GM18526 (cell line): ENCODE data around the gene MIGA2.

Experiments used
- POLR2A ChIP-seq: IDR thresholded peaks from 3 replicates; pipeline ENCODE4 v1.6.1; 2011; ENCODE audit not compliant: insufficient read length; ENCODE audit errors: extremely low read depth

MIGA2 gene

GRCh38 chr9:129075996-129076639, 39.7 kb downstream of the MIGA2 start:
- no peak for TF ChIP-seq POLR2A

DNA sequence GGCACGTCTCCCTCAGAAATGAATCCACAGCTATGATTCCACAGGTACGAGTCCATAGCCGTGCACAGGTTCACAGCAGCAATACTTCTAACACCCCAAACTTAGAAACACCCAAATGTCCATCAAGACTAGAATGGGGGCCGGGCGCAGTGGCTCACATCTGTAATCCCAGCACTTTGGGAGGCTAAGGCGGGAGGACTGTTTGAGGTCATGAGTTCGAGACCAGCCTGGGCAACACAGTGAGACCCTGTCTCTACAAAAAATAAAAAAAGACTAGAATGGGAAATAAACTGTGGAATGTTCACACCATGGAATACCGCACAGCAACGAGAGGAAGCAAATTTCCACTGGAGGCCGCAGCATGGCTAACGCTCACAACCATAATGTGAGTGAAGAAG, 40.2 kb downstream of the MIGA2 start:
- no peak for TF ChIP-seq POLR2A

DNA sequence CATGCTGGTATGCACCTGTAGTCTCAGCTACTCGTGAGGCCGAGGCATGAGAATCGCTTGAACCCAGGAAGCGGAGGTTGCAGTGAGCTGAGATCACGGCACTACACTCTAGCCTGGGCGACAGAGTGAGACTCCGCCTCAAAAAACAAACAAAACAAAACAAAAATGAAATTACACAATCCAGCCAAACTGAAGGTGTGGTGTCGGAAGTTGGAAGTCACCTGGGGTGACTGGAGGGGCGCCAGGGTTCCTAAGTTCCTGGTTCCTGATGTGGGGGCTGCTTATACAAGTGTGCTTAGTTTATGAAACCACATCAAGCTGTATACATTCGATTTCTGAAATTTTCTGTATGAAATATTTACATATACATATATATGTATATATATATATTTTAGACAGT, 40.8 kb downstream of the MIGA2 start:
- no peak for TF ChIP-seq POLR2A

DNA sequence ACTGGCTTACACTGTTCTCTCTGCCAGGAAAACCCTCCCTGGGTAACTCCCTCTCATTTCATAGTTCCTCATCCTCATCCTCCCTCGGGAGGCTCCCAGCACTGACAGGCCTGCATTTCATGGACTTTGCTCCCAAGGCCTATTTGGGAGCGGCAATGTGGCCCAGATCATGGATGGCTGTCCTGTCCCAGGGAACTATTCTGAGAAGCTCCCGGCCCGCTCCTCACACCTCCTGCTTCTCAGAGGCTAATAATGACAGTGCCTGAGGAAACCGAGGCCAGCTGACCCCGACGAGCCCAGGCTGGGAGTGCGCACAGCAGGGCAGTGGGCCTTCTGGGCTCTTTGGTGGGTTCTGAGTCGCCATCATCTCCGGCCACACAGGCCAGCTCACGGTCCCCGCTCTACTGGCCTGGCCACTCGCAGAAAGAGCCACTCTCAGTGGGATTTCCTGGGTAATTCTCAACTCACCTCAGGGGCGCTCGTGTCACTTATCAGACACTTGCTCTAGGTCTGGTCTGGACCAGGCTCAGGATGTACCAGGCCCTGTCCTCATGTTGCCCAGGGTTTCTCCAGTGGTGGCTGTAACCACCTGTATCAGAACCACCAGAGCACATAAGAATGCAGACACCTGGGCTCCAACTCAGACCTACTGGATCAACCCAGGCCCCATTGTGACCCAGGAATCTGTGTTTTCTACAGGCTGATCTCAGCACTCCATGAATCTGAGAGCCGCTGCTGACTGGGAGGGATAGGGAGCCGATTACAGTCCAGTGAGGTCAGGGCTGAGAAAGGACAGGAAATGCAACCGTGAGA, 42.5 kb downstream of the MIGA2 start:
- no peak for TF ChIP-seq POLR2A

DNA sequence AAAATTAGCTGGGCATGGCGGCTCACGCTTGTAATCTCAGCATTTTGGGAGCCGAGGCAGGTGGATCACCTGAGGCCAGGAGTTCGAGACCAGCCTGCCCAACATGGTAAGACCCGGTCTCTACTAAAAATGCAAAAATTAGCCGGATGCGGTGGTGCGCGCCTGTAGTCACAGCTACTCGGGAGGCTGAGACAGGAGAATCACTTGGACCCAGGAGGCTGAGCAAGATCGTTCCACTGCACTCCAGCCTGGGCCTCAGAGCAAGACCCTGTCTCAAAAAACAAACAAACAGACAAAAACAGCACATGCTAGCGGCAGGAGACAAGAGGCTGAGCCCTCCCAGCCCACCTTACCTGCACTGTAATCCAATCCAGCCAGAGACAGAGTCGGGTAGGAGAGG, 43.4 kb downstream of the MIGA2 start:
- no peak for TF ChIP-seq POLR2A

DNA sequence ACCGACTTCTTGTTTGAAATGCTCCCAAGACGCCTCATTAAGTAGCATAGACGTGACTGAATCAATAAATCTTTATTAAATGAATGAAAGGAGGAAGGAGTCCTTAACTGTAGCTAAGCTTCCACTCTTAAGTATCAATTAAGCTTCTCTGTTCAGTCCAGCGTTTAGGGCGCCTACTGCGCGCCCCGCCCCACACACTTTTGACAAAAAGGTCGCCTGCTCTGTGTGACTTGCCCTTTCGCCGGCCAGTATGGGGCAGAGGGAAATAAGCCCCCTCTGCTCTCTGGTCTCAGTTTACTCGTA, 43.8 kb downstream of the MIGA2 start:
- TF ChIP-seq POLR2A = no peak

- peak; percentile 82 for TF ChIP-seq POLR2A
Observed at GRCh38 chr9:129080601-129081387, 44.4 kb downstream of the MIGA2 start, which contains the start of gene DOLPP1. Gene DOLPP1, plus strand, starts transcription at chr9:129081111. Its CDS starts 21 bp downstream, at chr9:129081132.

DNA sequence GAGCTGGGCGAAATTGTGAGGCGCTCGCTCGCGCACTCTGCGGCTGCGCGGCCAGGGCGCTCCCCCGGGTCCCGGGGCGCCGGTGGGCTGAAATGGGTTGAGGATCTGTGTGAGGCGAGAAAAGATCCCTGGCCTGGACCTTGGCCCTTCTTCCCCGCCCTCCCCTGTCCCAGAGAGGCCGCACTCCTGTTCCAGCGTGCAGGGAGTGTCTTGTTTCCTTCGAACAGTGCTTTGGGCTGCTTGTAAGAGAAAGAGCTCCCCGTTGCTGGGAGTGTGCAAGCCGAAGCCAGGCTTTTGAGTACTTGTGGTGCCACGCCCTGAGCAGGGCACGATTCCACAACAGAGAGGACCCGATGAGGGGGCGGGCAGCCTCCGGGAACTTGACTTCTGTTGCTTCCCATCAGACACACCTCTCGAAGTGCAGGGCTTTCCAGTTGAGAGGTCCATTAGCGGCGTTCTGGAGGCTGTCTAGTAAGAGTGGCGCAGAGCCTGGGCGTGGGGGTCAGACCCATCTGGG, 45.0 kb downstream of the MIGA2 start:
- TF ChIP-seq POLR2A = no peak

- TF ChIP-seq POLR2A = no peak
Observed at GRCh38 chr9:129084087-129084486, 47.7 kb downstream of the MIGA2 start.

GRCh38 chr9:129089246-129089645, 52.8 kb downstream of the MIGA2 start:
- TF ChIP-seq POLR2A = no peak

- no peak for TF ChIP-seq POLR2A
Observed at GRCh38 chr9:129093602-129094386, 57.4 kb downstream of the MIGA2 start.

GRCh38 chr9:129094387-129095169, 58.2 kb downstream of the MIGA2 start:
- no peak for TF ChIP-seq POLR2A

GRCh38 chr9:129095170-129095667, 58.8 kb downstream of the MIGA2 start:
- no peak for TF ChIP-seq POLR2A

- TF ChIP-seq POLR2A = no peak
Observed at GRCh38 chr9:129095908-129096307, 59.5 kb downstream of the MIGA2 start.
